Measurements from ENCODE around the gene IL11RA. TPM values are rescaled to one million over a fixed set of nuclear protein-coding genes. Genes with fewer than 3 reads are reported as not detected.

Gene IL11RA
- polyA plus RNA-seq, 4 donors: 10.3 to 40.0 (median 25.3) TPM

DNA sequence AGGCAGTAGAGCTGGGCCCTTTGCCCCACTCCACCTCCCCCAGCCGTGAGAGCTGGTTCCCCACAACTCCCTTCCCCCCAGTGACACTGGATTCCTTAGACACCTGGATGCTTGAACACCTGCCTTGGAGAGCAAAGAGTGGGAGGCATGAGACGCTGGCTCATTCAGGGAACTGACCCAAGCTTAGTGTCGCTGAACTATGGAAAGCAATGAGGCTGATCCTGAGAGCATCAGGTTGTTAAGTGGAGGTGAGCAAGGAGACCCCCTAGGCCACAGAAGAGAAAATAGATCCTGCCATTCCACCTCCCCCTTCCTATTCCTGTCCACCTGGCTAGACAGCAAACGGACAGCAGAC lies 37.1 kb downstream of the IL11RA start:
- no peak overlapping the region for H3K4me3 ChIP-seq (ENCODE audit: low read depth in 1 of 3, low read length in 3 of 3)
- peaks cover 0 to 3% (median 0%) of the 10 kb centered on the region in 3 donors for H3K4me1 ChIP-seq (ENCODE audit: control insufficient read depth in 3 of 3, insufficient read depth in 2 of 3, low read depth in 1 of 3, low read length in 2 of 3)
- no peak overlapping the region for H3K27ac ChIP-seq (ENCODE audit: low read depth in 1 of 3, low read length in 2 of 3)
- no peaks in the 10 kb centered on the region for H3K9me3 ChIP-seq (ENCODE audit: control insufficient read depth in 2 of 2, insufficient read depth in 1 of 2, low read depth in 1 of 2, low read length in 1 of 2)
- H3K36me3 ChIP-seq (ENCODE audit: control insufficient read depth in 3 of 3, insufficient read depth in 2 of 3, low read depth in 1 of 3, low read length in 3 of 3): no peaks in the 10 kb centered on the region
- H3K27me3 ChIP-seq (ENCODE audit: control insufficient read depth in 3 of 3, insufficient read depth in 3 of 3, low read length in 3 of 3): no peaks in the 10 kb centered on the region
- 21 to 49% (median 25%) methylated on average over 4 of the region's 4 CpGs for WGBS, 3 donors
- FAIRE-seq (no peak), DNase-seq (no peak)

DNA sequence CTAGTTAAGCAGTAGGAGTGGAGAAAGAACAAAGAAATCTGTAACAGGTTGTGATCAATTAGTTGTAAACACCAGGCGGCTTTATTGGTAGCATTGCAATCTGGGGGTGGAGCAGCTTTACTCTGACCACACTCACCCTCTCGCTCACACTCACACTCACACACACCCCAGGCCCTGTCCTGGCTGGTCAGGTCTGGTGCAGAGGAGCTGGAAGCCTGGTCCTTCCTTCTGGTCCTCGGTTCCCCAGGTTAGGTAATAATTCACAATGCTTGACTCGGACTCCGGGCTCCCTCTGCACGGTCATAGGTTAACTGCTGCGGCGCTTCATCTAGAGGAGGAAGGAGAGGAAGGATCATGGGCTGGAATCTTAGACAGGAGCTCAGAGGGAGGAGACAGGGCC lies 37.5 kb downstream of the IL11RA start:
- no peaks in the 10 kb centered on the region for H3K9me3 ChIP-seq (ENCODE audit: control insufficient read depth in 2 of 2, insufficient read depth in 1 of 2, low read depth in 1 of 2, low read length in 1 of 2)
- peaks cover 0 to 3% (median 0%) of the 10 kb centered on the region in 3 donors for H3K4me1 ChIP-seq (ENCODE audit: control insufficient read depth in 3 of 3, insufficient read depth in 2 of 3, low read depth in 1 of 3, low read length in 2 of 3)
- WGBS, 3 donors: 22 to 61% (median 33%) methylated on average over 8 of the region's 8 CpGs
- no peaks in the 10 kb centered on the region for H3K27me3 ChIP-seq (ENCODE audit: control insufficient read depth in 3 of 3, insufficient read depth in 3 of 3, low read length in 3 of 3)
- FAIRE-seq (no peak), DNase-seq (peak in 1 of 2 donors; percentile 53)
- no peak overlapping the region for H3K27ac ChIP-seq (ENCODE audit: low read depth in 1 of 3, low read length in 2 of 3)
- no peak overlapping the region for H3K4me3 ChIP-seq (ENCODE audit: low read depth in 1 of 3, low read length in 3 of 3)
- no peaks in the 10 kb centered on the region for H3K36me3 ChIP-seq (ENCODE audit: control insufficient read depth in 3 of 3, insufficient read depth in 2 of 3, low read depth in 1 of 3, low read length in 3 of 3)

DNA sequence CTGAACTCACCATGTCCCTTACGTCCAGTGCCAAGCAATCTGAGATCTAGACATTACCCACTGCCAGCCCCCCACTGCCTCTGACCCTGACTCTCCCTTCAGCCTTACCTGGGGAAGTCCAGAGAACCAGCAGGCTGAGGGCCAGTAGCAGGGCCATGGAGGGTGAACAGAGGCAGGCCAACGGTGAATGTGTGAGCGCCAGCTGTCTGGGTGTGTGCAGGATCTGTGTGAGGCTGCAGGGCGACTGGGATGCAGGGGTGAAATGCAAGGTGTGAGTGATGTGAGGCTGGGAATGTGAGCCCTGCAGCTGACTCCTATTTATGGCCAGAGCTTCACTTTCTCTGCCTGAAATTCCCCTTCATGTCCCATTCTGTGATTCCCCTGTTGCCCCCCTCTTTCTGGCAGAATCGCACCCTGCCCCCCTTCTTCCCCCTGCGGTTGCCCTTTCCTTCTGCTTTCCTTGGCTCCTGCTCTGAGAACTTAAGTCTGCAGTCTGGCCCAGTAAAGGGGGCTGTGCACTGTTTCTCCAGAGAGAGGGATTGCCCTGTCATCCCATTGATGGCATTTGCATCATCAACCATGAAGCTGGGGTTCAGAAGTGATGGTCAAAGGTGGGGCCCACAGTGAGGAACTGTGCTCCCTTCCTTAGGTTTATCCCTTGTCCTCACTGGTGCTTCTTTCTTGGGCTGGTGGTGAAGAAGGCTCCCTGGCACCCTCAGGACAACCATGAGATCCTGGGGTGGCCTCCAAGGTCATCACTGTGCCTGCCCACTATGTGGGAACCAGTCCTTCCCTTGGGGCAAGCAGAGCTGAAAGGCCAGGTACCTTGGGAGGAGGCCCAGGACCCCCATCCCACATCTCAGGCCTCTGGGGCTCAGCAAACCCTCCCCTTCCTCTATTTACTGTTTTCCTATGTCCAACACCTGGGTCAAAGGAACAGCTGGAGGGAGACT lies 39.3 kb downstream of the IL11RA start, which contains the start of gene CCL19:
TSS of gene CCL19 (minus strand) at position 294 of the 953 bp plus-strand sequence. CDS start at position 157, 137 bp downstream.
- Histone ChIP-seq H3K9me3 (ENCODE audit: control insufficient read depth in 2 of 2, insufficient read depth in 1 of 2, low read depth in 1 of 2, low read length in 1 of 2) (no peaks in the 10 kb centered on the region), H3K27me3 (ENCODE audit: control insufficient read depth in 3 of 3, insufficient read depth in 3 of 3, low read length in 3 of 3) (no peaks in the 10 kb centered on the region), H3K36me3 (ENCODE audit: control insufficient read depth in 3 of 3, insufficient read depth in 2 of 3, low read depth in 1 of 3, low read length in 3 of 3) (no peaks in the 10 kb centered on the region), H3K27ac (ENCODE audit: low read depth in 1 of 3, low read length in 2 of 3) (no peak within 1 kb of the TSS), H3K4me1 (ENCODE audit: control insufficient read depth in 3 of 3, insufficient read depth in 2 of 3, low read depth in 1 of 3, low read length in 2 of 3) (peaks cover 0 to 3% (median 0%) of the 10 kb centered on the region in 3 donors), H3K4me3 (ENCODE audit: low read depth in 1 of 3, low read length in 3 of 3) (no peak within 1 kb of the TSS)
- DNase-seq: no peak
- WGBS, 3 donors: 53 to 73% (median 68%) methylated on average over 6 of the region's 6 CpGs
- FAIRE-seq: no peak

DNA sequence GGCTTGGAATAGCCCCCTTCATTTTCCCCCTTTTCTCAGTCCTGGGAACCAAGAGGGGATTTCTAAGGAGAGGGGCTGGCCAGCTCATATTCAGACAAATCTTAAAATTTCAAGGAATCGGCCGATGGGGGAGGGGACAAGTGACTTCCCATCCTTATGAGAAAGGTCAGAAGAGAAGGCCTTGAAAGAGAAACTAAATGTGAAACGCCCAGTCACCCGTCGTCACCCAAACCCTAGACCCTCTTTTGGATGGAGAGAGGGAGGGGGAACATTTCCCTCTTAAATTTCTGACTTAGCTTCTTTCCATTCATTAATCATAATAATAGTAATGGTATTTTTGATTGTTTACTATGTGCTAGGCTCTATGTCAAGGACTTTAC lies 39.9 kb downstream of the IL11RA start:
- Histone ChIP-seq H3K36me3 (ENCODE audit: control insufficient read depth in 3 of 3, insufficient read depth in 2 of 3, low read depth in 1 of 3, low read length in 3 of 3) (no peaks in the 10 kb centered on the region), H3K9me3 (ENCODE audit: control insufficient read depth in 2 of 2, insufficient read depth in 1 of 2, low read depth in 1 of 2, low read length in 1 of 2) (no peaks in the 10 kb centered on the region), H3K4me1 (ENCODE audit: control insufficient read depth in 3 of 3, insufficient read depth in 2 of 3, low read depth in 1 of 3, low read length in 2 of 3) (peaks cover 0 to 3% (median 0%) of the 10 kb centered on the region in 3 donors), H3K27ac (ENCODE audit: low read depth in 1 of 3, low read length in 2 of 3) (no peak overlapping the region), H3K4me3 (ENCODE audit: low read depth in 1 of 3, low read length in 3 of 3) (no peak overlapping the region), H3K27me3 (ENCODE audit: control insufficient read depth in 3 of 3, insufficient read depth in 3 of 3, low read length in 3 of 3) (no peaks in the 10 kb centered on the region)
- FAIRE-seq: no peak
- WGBS, 3 donors: 71 to 85% (median 72%) methylated on average over 5 of the region's 5 CpGs
- DNase-seq: no peak

DNA sequence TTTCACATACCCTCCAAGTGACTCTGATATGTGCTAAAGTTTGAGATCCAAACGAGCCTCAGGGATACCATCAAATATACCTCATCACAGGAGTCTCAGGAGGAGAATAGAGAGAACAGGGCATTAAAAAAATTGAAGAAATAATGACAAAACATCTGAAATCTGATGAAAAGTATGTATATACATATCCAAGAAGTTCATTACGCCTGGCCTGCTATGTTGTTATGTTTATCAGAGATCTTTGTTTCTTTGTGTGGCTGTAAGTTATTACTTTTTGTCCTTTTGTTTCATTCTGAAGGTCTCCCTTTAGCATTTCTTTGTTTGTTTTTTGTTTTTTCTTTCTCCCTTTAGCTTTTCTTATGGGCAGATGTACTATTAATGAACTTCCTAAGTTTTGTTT lies 41.6 kb downstream of the IL11RA start:
- no peak for FAIRE-seq
- 58 to 82% (median 66%) methylated on average over 2 of the region's 2 CpGs for WGBS, 3 donors
- no peak overlapping the region for H3K27ac ChIP-seq (ENCODE audit: low read depth in 1 of 3, low read length in 2 of 3)

DNA sequence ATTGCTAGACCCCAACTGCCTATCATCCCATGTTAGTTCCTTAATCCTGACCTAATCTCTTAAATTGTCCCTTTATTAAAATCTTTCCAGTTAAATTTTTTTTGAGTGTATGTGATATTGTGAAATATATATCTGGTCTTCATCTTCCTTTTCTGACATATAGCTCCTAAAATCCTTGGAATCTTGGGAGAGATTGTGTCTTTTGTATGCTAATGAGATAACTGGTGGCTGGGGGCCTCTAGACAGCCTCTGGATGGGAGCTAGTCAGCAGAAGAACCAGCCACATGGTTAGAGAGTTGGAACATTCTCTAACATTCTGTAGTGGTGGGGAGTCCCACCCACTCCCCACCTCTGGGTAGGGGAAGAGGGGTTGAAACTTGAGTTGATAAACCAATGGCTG lies 42.8 kb downstream of the IL11RA start:
- H3K4me1 ChIP-seq (ENCODE audit: control insufficient read depth in 3 of 3, insufficient read depth in 2 of 3, low read depth in 1 of 3, low read length in 2 of 3): peaks cover 0 to 3% (median 0%) of the 10 kb centered on the region in 3 donors
- H3K4me3 ChIP-seq (ENCODE audit: low read depth in 1 of 3, low read length in 3 of 3): no peak overlapping the region
- FAIRE-seq (no peak), DNase-seq (no peak)
- peaks cover 0 to under 1% (median 0%) of the 10 kb centered on the region in 3 donors for H3K27me3 ChIP-seq (ENCODE audit: control insufficient read depth in 3 of 3, insufficient read depth in 3 of 3, low read length in 3 of 3)
- H3K27ac ChIP-seq (ENCODE audit: low read depth in 1 of 3, low read length in 2 of 3): no peak overlapping the region
- H3K36me3 ChIP-seq (ENCODE audit: control insufficient read depth in 3 of 3, insufficient read depth in 2 of 3, low read depth in 1 of 3, low read length in 3 of 3): no peaks in the 10 kb centered on the region
- no peaks in the 10 kb centered on the region for H3K9me3 ChIP-seq (ENCODE audit: control insufficient read depth in 2 of 2, insufficient read depth in 1 of 2, low read depth in 1 of 2, low read length in 1 of 2)

More for the DNA sequence above, 41.6 kb downstream of the IL11RA start:
- Histone ChIP-seq H3K27me3 (ENCODE audit: control insufficient read depth in 3 of 3, insufficient read depth in 3 of 3, low read length in 3 of 3) (no peaks in the 10 kb centered on the region), H3K36me3 (ENCODE audit: control insufficient read depth in 3 of 3, insufficient read depth in 2 of 3, low read depth in 1 of 3, low read length in 3 of 3) (no peaks in the 10 kb centered on the region), H3K9me3 (ENCODE audit: control insufficient read depth in 2 of 2, insufficient read depth in 1 of 2, low read depth in 1 of 2, low read length in 1 of 2) (no peaks in the 10 kb centered on the region), H3K4me1 (ENCODE audit: control insufficient read depth in 3 of 3, insufficient read depth in 2 of 3, low read depth in 1 of 3, low read length in 2 of 3) (peaks cover 0 to 3% (median 0%) of the 10 kb centered on the region in 3 donors), H3K4me3 (ENCODE audit: low read depth in 1 of 3, low read length in 3 of 3) (no peak overlapping the region)
- no peak for DNase-seq

DNA sequence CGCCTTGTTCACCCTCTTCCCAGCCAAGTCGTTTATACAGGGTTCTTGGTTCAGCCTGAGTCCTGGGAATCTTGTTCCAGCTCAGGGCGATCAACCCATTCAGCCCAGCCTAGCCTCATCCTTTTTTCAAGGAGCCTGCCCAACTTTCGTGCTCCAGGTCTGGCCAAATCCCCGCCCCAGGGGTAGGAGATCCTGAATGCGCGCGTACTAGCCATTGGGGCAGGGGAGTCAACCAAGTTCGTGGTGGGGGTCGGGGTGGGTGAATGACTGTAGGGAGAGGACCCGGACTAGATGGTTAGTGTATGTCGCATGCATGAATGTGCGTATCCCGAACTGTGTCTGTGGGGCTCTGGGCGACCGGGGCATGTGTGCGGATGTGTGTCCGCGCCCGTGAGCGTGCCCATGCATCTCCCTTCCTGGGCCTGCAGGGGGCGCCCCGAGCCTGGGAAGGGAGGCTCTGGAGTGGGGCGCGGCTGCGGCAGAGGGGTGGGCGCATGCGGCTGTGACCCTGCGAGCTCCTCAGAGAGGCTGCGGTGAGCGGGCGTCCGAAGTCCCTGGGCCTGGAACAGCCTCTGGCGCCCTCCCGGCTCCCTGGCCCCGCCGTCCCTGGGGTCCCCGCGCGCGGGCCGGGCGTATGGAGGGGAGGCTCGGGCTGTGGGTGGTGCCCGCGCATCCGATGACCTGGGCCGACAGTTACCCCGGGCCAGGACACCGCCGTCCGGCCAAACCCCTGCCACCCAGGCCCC lies 49.2 kb downstream of the IL11RA start:
- Histone ChIP-seq H3K9me3 (ENCODE audit: control insufficient read depth in 2 of 2, insufficient read depth in 1 of 2, low read depth in 1 of 2, low read length in 1 of 2) (no peaks in the 10 kb centered on the region), H3K36me3 (ENCODE audit: control insufficient read depth in 3 of 3, insufficient read depth in 2 of 3, low read depth in 1 of 3, low read length in 3 of 3) (no peaks in the 10 kb centered on the region), H3K4me3 (ENCODE audit: low read depth in 1 of 3, low read length in 3 of 3) (peak overlapping the region; percentile 36 to 61 (median 38)), H3K27me3 (ENCODE audit: control insufficient read depth in 3 of 3, insufficient read depth in 3 of 3, low read length in 3 of 3) (peaks cover 0 to 10% (median 3%) of the 10 kb centered on the region in 3 donors), H3K4me1 (ENCODE audit: control insufficient read depth in 3 of 3, insufficient read depth in 2 of 3, low read depth in 1 of 3, low read length in 2 of 3) (peaks cover 0 to 3% (median 0%) of the 10 kb centered on the region in 3 donors), H3K27ac (ENCODE audit: low read depth in 1 of 3, low read length in 2 of 3) (peak overlapping the region in 2 of 3 donors; percentile 14 to 80)
- WGBS, 3 donors: 8 to 19% (median 10%) methylated on average over 24 to 52 of the region's 52 CpGs
- DNase-seq (peak; percentile 71 to 83), FAIRE-seq (no peak)

Measured in small intestine (tissue), 7 donors.